GM18519 (cell line): ENCODE results near the gene ELMO1.

Experiments
- ATAC-seq: cut with Tn5 transposase; IDR thresholded peaks from one replicate; pipeline ENCODE4 v1.9.1; 2021; ENCODE audit warnings: mild to moderate bottlenecking, moderate library complexity; ENCODE audit not compliant: unreplicated experiment, low FRiP score

ELMO1 gene

GRCh38 chr7:37045681-37046179, 402.9 kb downstream of the ELMO1 start:
- no peak for ATAC-seq

- ATAC-seq, result no peak
Observed at GRCh38 chr7:37041461-37041860, 407.2 kb downstream of the ELMO1 start.

- ATAC-seq, result no peak
Observed at GRCh38 chr7:37040330-37040729, 408.3 kb downstream of the ELMO1 start.

GRCh38 chr7:37039131-37039749, 409.4 kb downstream of the ELMO1 start:
- no peak for ATAC-seq

- ATAC-seq, result no peak
Observed at GRCh38 chr7:37038706-37039105, 410.0 kb downstream of the ELMO1 start.

GRCh38 chr7:37037286-37037685, 411.4 kb downstream of the ELMO1 start:
- ATAC-seq, result no peak

- ATAC-seq, result no peak
Observed at GRCh38 chr7:37035631-37036030, 413.0 kb downstream of the ELMO1 start.

- no peak for ATAC-seq
Observed at GRCh38 chr7:37033141-37033540, 415.5 kb downstream of the ELMO1 start.

GRCh38 chr7:37032258-37032601, 416.4 kb downstream of the ELMO1 start:
- ATAC-seq, result no peak

GRCh38 chr7:37031571-37032257, 416.9 kb downstream of the ELMO1 start:
- no peak for ATAC-seq

- ATAC-seq, result no peak
Observed at GRCh38 chr7:37028909-37029440, 419.7 kb downstream of the ELMO1 start.

GRCh38 chr7:37027557-37028341, 420.9 kb downstream of the ELMO1 start:
- ATAC-seq, result no peak

- no peak for ATAC-seq
Observed at GRCh38 chr7:37027104-37027503, 421.6 kb downstream of the ELMO1 start.

- ATAC-seq, result peak; percentile 74
Observed at GRCh38 chr7:37018954-37019353, 429.7 kb downstream of the ELMO1 start.

- no peak for ATAC-seq
Observed at GRCh38 chr7:37016064-37016878, 432.4 kb downstream of the ELMO1 start.

GRCh38 chr7:37015353-37016034, 433.2 kb downstream of the ELMO1 start:
- no peak for ATAC-seq

- no peak for ATAC-seq
Observed at GRCh38 chr7:37013771-37014170, 434.9 kb downstream of the ELMO1 start.

GRCh38 chr7:37011151-37011890, 437.3 kb downstream of the ELMO1 start:
- no peak for ATAC-seq

GRCh38 chr7:37009125-37009675, 439.5 kb downstream of the ELMO1 start:
- no peak for ATAC-seq
